ENCODE results near the gene SCARF1. TPM values are rescaled to one million over a fixed set of nuclear protein-coding genes. Genes with fewer than 3 reads are reported as not detected.

The SCARF1 gene
- total RNA-seq, 1 donor = 0.90 TPM

DNA sequence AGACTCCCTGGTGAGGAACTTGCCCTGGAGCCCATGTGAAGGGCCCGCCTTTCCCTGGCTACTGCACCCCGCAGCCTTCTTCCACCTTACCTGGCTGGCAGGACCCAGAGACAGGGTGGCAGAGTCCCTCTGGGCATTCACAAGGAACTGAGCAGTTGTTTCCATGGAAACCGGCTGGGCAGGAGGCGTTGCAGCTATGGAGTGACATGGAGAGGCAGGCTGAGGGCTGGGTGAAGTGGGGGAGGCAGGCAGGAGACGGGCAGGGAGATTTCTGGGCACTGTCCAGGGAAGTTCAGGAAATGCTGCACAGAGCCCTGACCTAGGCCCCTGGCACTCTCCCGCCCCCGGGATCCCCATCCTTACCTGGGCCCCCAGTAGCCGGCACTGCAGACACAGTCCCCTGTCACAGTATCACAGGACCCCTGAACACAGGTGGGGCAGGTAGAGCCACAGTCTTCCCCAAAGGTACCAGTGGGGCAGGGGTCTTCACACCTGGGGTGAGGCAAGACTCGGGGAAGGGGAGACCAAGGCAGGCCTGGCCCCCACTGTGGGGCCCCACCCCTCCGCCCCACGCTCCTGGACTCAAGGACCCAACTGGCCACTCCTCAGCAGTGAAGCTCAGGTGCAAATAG, 5.9 kb downstream of the SCARF1 start:
- H3K4me3 ChIP-seq (ENCODE audit: low read depth, low read length) = no peak overlapping the region
- TF ChIP-seq CTCF (IDR thresholded peaks at IDR 0.05; ENCODE audit: insufficient read depth, low read length) = no peak
- no peak for DNase-seq (ENCODE audit: low read depth)

DNA sequence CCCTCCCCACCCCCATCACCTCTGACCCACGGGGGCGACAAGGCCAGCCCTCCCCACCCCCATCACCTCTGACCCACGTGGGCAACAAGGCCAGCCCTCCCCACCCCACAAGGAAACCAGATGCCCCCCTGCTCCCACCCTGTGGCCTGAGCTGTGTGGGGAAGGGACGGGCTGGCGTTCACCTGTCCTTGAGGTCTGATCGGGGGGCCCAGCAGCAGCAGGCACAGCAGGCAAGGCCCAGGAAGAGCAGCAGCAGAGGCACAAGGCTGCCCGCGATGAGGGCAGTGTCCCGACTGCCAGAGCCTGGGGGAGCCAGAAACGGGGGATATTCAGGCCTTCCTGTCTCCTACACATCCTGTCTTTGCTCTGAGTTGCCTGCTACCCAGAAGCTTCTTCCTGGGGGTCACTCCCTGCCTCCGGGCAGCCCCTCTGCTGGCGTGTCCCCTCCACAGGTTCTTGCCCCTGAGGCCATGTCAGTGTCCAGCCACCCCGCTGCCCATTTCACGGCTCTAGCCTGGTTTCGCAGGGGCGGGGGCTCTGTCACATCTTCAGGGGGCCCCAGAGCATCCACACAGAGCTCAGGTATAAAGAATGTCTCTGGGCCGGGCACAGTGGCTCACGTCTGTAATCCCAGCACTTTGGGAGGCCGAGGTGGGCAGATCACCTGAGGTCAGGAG, 6.8 kb downstream of the SCARF1 start:
- TF ChIP-seq CTCF (IDR thresholded peaks at IDR 0.05; ENCODE audit: insufficient read depth, low read length) = no peak
- no peak overlapping the region for H3K4me3 ChIP-seq (ENCODE audit: low read depth, low read length)
- DNase-seq (ENCODE audit: low read depth) = no peak

DNA sequence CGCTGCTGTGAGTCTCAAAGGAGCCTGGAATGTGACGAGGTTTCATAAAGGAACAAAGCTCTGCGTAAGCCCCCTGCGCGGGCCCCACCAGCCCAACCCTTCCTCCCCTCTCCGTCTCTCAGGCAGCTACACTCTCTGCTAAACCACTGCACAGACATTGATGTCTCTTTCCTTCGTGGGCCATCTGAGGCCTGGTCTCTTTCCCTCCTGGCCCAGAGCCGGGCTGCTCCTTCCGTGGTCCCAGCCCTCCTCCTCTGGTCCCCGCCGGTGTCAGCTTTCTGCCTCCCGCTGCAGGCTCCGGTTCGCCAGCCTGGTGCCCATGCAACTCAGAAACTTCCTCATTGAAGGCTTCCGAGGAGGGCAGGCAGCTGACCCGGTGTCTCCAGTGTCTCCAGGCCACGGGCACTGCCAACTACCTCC, 7.4 kb downstream of the SCARF1 start:
- no peak overlapping the region for H3K4me3 ChIP-seq (ENCODE audit: low read depth, low read length)
- no peak for DNase-seq (ENCODE audit: low read depth)
- TF ChIP-seq CTCF (IDR thresholded peaks at IDR 0.05; ENCODE audit: insufficient read depth, low read length) = no peak

- DNase-seq (ENCODE audit: low read depth) = no peak
- no peak for TF ChIP-seq CTCF (IDR thresholded peaks at IDR 0.05; ENCODE audit: insufficient read depth, low read length)
- no peak overlapping the region for H3K4me3 ChIP-seq (ENCODE audit: low read depth, low read length)
Measured at GRCh38 chr17:1636732-1637285, 8.7 kb downstream of the SCARF1 start.

- DNase-seq (ENCODE audit: low read depth) = no peak
- no peak overlapping the region for H3K4me3 ChIP-seq (ENCODE audit: low read depth, low read length)
- TF ChIP-seq CTCF (IDR thresholded peaks at IDR 0.05; ENCODE audit: insufficient read depth, low read length) = no peak
Measured at GRCh38 chr17:1635675-1636465, 9.7 kb downstream of the SCARF1 start.

- TF ChIP-seq CTCF (IDR thresholded peaks at IDR 0.05; ENCODE audit: insufficient read depth, low read length) = no peak
- DNase-seq (ENCODE audit: low read depth) = no peak
- H3K4me3 ChIP-seq (ENCODE audit: low read depth, low read length) = no peak overlapping the region
Measured at GRCh38 chr17:1634841-1635650, 10.5 kb downstream of the SCARF1 start.

All from fibroblast of the aortic adventitia (primary cell).